Thoracic aorta (tissue), 2 donors: ENCODE measurements around the gene SMCO2. TPM values are rescaled to one million over a fixed set of nuclear protein-coding genes. Genes with fewer than 3 reads are reported as not detected.

Experiments used
- ATAC-seq: fragments of 150-250 bp; one replicate; pipeline ENCODE4 v1.8.0; 2017; ENCODE audit warnings: low read depth; ENCODE audit not compliant: insufficient number of reproducible peaks, low FRiP score
- DNase-seq: peaks from one replicate; pipeline ENCODE4 v3.0.0-alpha.2; 2020; ENCODE audit warnings: low spot score
- H3K27ac ChIP-seq, 2 donors: fragments of 200-600 bp; sonication (generic); 1 replicate in 1 of 2; 2 replicates in 1 of 2; pipeline ENCODE4 v1.5.1; 2016; ENCODE audit warnings: mild to moderate bottlenecking in 2 of 2, moderate library complexity in 2 of 2
- H3K27me3 ChIP-seq: fragments of 200-600 bp; sonication (generic); replicated peaks from 2 replicates; pipeline ENCODE4 v1.6.0; 2016; ENCODE audit warnings: mild to moderate bottlenecking; ENCODE audit not compliant: insufficient read depth
- H3K36me3 ChIP-seq: fragments of 200-600 bp; sonication (generic); one replicate; pipeline ENCODE4 v1.5.1; 2016
- H3K4me1 ChIP-seq, 2 donors: fragments of 200-600 bp; sonication (generic); 1 replicate in 1 of 2; 2 replicates in 1 of 2; pipeline versions ENCODE4 v1.5.1 to v1.6.0; 2016; ENCODE audit warnings: low read depth in 2 of 2, mild to moderate bottlenecking in 1 of 2; ENCODE audit not compliant: control insufficient read depth in 1 of 2
- H3K4me3 ChIP-seq: fragments of 200-600 bp; sonication (generic); 2 replicates; pipeline ENCODE4 v1.5.1; 2016; ENCODE audit warnings: mild to moderate bottlenecking
- H3K9me3 ChIP-seq: fragments of 200-600 bp; sonication (generic); 2 replicates; pipeline ENCODE4 v1.5.1; 2016
- CTCF ChIP-seq: fragments of 200-600 bp; sonication (generic); IDR thresholded peaks from one replicate; pipeline ENCODE4 v1.5.1; 2019; ENCODE audit warnings: antibody characterized with exemption
- total RNA-seq, 2 donors: library from RNA; depleted of rRNA; stranded (reverse); fragments of >200 nt; gene quantifications; one replicate each; pipeline versions ENCODE4 v1.1.0 to v1.2.3, GENCODE V29; 2016

The SMCO2 gene
- total RNA-seq, 2 donors from 2014 or later, result not detected

- H3K4me3 ChIP-seq, result no peak overlapping the region
- no peaks in the 10 kb centered on the region for H3K36me3 ChIP-seq
- peaks cover 11 to 34% of the 10 kb centered on the region in 2 donors for H3K4me1 ChIP-seq
- H3K27me3 ChIP-seq, result no peaks in the 10 kb centered on the region
- DNase-seq (no peak), ATAC-seq (no peak)
- peak overlapping the region; percentile 50 to 69 for H3K27ac ChIP-seq
- H3K9me3 ChIP-seq, result no peaks in the 10 kb centered on the region
- no peak for TF ChIP-seq CTCF
Observed at GRCh38 chr12:27505761-27506160, 59.2 kb downstream of the SMCO2 start.

GRCh38 chr12:27506645-27507189 lies 60.2 kb downstream of the SMCO2 start:
- DNase-seq, result no peak

GRCh38 chr12:27508736-27509431 lies 62.3 kb downstream of the SMCO2 start:
- Histone ChIP-seq H3K36me3 (no peaks in the 10 kb centered on the region), H3K9me3 (no peaks in the 10 kb centered on the region), H3K27me3 (no peaks in the 10 kb centered on the region), H3K4me3 (no peak overlapping the region), H3K27ac (no peak overlapping the region), H3K4me1 (peaks cover 22 to 40% of the 10 kb centered on the region in 2 donors)
- DNase-seq (no peak), ATAC-seq (no peak)
- TF ChIP-seq CTCF, result no peak

More at GRCh38 chr12:27506645-27507189, 60.2 kb downstream of the SMCO2 start:
- H3K4me3 ChIP-seq, result no peak overlapping the region
- H3K9me3 ChIP-seq, result no peaks in the 10 kb centered on the region
- ATAC-seq, result no peak
- H3K27me3 ChIP-seq, result no peaks in the 10 kb centered on the region
- no peak for TF ChIP-seq CTCF
- peaks cover 21 to 43% of the 10 kb centered on the region in 2 donors for H3K4me1 ChIP-seq
- no peak overlapping the region for H3K27ac ChIP-seq
- no peaks in the 10 kb centered on the region for H3K36me3 ChIP-seq

- ATAC-seq (peak; percentile 64), DNase-seq (no peak)
- no peaks in the 10 kb centered on the region for H3K9me3 ChIP-seq
- peak overlapping the region; percentile 31 for H3K4me3 ChIP-seq
- H3K27ac ChIP-seq, result peak overlapping the region; percentile 45 to 75
- H3K36me3 ChIP-seq, result no peaks in the 10 kb centered on the region
- no peak for TF ChIP-seq CTCF
- no peaks in the 10 kb centered on the region for H3K27me3 ChIP-seq
- H3K4me1 ChIP-seq, result peaks cover 11 to 17% of the 10 kb centered on the region in 2 donors
Observed at GRCh38 chr12:27511031-27511722, 64.6 kb downstream of the SMCO2 start.

GRCh38 chr12:27511723-27512045 lies 65.1 kb downstream of the SMCO2 start:
- H3K4me1 ChIP-seq, result peaks cover 11 to 21% of the 10 kb centered on the region in 2 donors
- peak overlapping the region; percentile 31 for H3K4me3 ChIP-seq
- H3K27me3 ChIP-seq, result no peaks in the 10 kb centered on the region
- TF ChIP-seq CTCF, result no peak
- DNase-seq (no peak), ATAC-seq (no peak)
- H3K9me3 ChIP-seq, result no peaks in the 10 kb centered on the region
- no peaks in the 10 kb centered on the region for H3K36me3 ChIP-seq
- peak overlapping the region; percentile 45 to 75 for H3K27ac ChIP-seq
